GM19463 (cell line): ENCODE measurements around the gene VPS26B.
"Not testable (repeated sequence)": the region's sequence is repeated elsewhere in the genome, so short reads cannot be mapped to it uniquely, and the experiment has no call there.

Experiments
- ATAC-seq: cut with Tn5 transposase; IDR thresholded peaks from one replicate; pipeline ENCODE4 v1.9.1; 2021; ENCODE audit warnings: mild to moderate bottlenecking, moderate library complexity; ENCODE audit not compliant: unreplicated experiment

VPS26B gene

DNA sequence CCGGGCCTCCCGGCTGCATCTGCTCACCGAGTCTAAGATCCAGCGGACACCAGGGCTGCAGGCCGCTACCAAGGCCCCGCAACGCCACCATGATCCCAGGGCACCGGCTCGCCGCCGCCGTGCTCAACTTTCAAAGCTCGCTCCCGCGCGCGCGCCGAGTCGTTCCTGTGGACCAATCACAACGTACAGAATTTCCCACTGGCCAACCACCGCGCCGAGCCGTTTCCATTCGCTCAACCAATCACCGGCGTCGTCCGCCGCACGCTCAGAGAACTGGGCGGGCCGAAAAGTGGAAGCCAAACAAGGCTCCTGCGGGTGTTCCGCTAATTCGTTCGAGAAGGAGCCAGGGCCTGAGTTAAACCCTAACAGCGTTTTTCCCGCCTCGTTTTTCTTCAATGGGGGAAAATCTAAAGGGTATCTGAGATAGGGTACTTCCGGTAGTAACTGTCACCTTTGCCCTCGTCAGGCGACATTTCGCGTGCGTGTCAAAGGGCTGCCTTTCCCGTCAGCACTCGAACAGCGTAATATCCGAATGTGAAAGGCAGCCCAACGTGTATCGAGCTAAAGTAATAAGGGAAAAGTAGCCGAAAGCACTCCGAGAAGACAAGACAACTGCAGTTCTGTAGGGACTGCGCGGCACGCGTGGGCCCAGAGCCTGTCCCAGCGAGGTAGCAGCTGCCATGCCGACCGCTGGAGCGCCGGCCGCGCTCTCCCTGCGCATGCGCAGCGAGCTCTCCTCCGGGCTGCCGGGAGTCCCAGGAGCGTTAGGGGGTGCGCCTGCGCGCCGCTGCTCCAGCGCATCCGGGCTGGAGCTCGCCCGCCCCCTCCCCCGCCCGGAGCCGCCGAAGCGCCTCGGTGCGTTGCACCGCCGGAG is at the start of gene VPS26B, which contains the start of gene NCAPD3:
VPS26B (plus strand) TSS at position 836 of the 874 bp plus-strand sequence. CDS start 452 bp downstream, outside the sequence.
NCAPD3 (minus strand) TSS at position 132 of the 874 bp plus-strand sequence; CDS start at position 91, 41 bp downstream.
- peak; percentile 69 for ATAC-seq

DNA sequence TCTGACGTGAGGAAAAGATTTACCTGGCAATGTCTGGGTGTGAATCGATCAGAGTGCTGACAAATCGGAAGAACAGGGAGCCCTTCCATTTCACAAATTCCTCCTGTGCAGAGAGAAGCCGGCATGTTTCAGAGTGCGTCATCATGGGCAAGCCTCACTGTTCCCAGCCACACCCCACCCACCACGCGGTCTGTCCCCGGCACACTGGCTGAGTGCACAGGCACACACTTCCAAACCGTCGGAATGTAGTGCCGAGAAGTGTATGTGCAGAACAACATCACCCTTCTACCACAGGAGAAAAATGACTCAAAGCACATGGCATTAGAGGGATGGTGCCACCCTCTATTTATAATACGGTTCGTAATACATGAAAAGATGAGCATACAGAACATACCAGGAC is 48.2 kb upstream of the VPS26B start:
- no peak for ATAC-seq

DNA sequence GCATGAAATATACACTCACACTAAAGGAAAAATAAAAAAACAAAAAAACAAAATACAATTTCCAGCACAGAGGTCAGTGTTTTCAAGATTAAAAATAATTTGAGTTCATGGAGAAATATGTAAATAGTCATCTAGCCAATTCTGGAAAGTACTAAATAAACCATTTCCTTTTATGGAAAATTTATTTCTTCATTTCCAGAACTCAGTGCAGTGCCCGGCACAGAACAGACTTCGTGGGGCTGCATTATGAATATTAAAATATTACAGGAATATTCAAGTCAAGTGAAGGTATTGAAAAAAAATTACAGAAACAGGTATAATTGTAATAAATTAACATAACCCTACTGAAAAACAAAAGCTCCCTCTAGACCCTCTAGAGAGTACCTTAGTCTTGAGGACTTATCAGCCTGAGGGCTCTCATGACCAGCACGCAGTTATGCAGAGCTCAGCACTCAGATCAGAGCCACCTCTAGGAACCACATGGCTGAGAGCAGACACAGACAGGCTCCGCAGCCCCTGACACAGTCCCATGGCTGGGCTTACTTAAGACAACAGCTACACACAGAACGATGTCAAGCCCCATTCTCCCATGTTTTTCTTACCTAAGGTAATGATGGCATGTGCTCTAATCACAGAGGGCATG is 46.3 kb upstream of the VPS26B start:
- no peak for ATAC-seq

GRCh38 chr11:134181707-134182106 is 42.8 kb upstream of the VPS26B start:
- no peak for ATAC-seq

- not testable (repeated sequence) for ATAC-seq
Measured at GRCh38 chr11:134188092-134188491, 36.4 kb upstream of the VPS26B start.

GRCh38 chr11:134196756-134197155 is 27.7 kb upstream of the VPS26B start:
- ATAC-seq = no peak

- no peak for ATAC-seq
Measured at GRCh38 chr11:134199531-134199930, 24.9 kb upstream of the VPS26B start.

DNA sequence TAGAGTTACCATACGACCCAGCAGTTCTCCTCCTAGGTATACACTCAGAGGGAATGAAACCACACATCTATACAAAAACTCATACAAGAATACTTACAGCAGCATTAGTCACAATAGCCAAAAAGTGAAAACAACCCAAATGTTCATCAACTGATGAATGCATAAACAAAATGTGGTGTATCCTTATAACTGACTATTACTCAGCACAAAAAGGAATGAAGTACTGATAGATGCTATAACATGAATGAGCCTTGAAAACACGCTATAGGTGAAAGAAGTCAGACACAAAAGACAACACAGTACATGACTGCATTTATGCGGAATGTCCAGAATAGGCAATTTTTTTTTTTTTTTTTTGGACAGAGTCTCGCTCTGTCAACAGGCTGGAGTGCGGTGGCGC is 23.8 kb upstream of the VPS26B start:
- ATAC-seq = no peak

DNA sequence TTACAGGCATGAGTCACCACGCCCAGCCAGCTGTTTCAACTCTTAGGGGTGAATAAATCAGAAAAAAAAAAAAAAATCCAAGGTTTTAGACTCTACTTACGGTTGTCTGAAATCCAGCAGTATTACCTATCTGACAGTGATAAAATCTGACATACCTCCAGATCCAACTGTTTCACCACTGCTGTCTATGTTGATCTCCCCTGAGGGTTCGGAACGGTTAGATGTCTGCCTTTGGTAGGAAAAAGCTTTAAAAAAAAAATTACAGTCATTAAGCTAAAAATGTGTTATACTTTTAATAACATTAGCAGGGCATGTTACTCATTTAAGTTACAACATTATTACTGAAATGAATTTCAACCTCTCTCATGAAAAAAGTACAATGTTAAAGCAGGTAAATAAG is 21.8 kb upstream of the VPS26B start:
- ATAC-seq = no peak

DNA sequence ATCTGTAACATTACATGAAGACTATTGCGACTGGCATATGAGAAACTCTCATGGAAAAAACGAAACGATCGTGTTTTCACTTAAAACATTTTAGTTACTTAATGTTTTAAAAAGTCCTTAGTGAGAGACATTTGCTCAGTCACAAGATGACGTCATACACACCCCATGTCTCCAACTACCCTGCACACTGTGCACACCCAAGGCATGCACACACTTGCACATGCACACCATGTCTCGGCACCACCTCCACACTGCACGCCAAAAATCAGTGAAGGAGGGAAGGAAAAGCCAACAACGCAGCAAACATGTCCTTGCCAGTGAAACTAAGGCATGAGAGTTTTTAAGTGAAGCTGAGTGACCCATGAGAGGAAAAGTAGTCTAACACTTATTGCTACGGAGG is 18.7 kb upstream of the VPS26B start:
- no peak for ATAC-seq

GRCh38 chr11:134206185-134206584 is 18.3 kb upstream of the VPS26B start:
- ATAC-seq = no peak

GRCh38 chr11:134207538-134208239 is 16.8 kb upstream of the VPS26B start:
- no peak for ATAC-seq

GRCh38 chr11:134215836-134216235 is 8.6 kb upstream of the VPS26B start:
- no peak for ATAC-seq

DNA sequence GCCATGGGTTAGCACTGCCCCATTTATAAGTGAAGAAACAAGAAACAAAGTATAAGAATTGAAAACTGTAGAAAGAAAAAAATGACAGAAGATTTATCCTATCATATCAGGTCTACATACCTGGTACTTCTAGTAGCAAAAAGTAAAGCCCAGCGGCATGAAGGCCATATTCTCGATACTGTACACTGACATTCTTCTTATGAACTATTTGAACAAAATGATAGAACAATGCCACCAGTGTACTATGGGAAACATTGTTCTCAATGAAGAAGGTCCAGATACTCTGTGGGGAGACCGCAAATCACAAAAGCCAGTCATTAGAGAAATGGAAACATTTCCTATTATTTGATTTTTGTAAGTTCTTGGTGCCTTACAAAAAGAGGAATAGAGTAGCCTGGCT is 7.7 kb upstream of the VPS26B start:
- ATAC-seq = no peak

DNA sequence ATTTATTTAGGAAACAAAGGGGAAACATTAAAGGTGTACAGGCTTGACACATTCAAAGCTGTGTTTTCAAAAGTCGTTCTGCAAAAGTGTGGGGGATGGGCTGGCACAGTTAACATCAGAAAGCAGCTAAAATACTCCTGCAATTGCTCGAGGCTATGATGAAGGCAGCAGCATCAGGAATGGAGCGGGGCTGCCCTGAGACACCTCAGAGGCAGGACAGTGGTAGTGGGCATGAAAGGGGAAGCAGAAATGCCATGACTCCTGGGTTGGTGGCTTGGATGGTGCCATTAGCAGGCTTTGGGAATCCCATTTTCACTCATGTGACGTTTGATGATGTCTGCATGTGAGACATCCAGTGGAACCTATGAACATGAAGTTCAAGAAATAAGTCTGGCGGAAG is 1.4 kb upstream of the VPS26B start:
- ATAC-seq = no peak

DNA sequence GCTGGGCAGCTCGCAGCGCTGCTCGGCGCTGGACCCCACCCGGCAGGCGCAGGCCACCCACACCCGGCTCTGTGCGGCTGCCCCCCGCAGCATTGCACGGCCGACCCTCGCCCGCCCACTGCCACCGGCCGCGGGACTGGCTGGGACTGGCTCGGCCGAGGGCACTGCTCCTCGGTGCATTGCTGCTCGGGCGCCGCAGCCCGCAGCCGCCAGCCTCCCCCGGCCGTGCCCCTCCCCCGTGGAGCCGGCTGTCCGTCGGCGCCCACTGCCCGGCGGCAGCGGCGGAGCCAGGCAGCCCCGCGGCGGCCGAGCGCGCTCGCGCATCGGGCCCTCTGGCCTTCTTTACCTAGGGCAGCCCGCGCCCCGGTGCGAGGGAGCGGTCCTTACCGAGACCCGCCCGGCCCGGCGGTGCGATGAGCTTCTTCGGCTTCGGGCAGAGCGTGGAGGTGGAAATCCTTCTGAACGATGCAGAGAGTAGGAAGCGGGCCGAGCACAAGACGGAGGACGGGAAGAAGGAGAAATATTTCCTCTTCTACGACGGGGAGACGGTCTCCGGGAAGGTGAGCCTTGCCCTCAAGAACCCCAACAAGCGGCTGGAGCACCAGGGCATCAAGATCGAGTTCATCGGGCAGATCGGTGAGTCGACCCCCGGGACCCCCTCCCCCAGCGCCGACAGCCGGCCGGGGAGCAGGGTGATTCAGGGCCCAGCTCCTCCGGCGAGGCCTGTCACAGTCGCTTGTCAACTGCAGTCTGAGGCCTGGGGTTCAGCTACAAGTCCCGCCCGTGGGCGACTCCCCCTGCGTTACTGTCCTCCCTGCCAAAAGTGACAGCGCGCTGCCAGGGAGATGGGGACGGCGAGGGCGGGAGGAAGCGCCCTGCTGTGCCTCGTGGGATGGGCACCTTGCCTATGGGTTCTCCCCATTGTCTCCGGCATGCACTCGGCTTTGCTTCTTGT is 516 bp downstream of the VPS26B start:
- ATAC-seq = peak; percentile 13

GRCh38 chr11:134226806-134227325 is 2.4 kb downstream of the VPS26B start:
- no peak for ATAC-seq

- ATAC-seq = peak; percentile 48
Measured at GRCh38 chr11:134228625-134229024, 4.2 kb downstream of the VPS26B start.

GRCh38 chr11:134229126-134229790 is 4.8 kb downstream of the VPS26B start:
- no peak for ATAC-seq

GRCh38 chr11:134230339-134230738 is 5.9 kb downstream of the VPS26B start:
- no peak for ATAC-seq
